GM21390 (cell line): ENCODE data around the gene EFNA4.

Experiments
- ATAC-seq: cut with Tn5 transposase; IDR thresholded peaks from one replicate; pipeline ENCODE4 v1.9.1; 2021; ENCODE audit not compliant: unreplicated experiment

The EFNA4 gene

GRCh38 chr1:155072531-155073289, 9.2 kb downstream of the EFNA4 start:
- ATAC-seq: no peak

DNA sequence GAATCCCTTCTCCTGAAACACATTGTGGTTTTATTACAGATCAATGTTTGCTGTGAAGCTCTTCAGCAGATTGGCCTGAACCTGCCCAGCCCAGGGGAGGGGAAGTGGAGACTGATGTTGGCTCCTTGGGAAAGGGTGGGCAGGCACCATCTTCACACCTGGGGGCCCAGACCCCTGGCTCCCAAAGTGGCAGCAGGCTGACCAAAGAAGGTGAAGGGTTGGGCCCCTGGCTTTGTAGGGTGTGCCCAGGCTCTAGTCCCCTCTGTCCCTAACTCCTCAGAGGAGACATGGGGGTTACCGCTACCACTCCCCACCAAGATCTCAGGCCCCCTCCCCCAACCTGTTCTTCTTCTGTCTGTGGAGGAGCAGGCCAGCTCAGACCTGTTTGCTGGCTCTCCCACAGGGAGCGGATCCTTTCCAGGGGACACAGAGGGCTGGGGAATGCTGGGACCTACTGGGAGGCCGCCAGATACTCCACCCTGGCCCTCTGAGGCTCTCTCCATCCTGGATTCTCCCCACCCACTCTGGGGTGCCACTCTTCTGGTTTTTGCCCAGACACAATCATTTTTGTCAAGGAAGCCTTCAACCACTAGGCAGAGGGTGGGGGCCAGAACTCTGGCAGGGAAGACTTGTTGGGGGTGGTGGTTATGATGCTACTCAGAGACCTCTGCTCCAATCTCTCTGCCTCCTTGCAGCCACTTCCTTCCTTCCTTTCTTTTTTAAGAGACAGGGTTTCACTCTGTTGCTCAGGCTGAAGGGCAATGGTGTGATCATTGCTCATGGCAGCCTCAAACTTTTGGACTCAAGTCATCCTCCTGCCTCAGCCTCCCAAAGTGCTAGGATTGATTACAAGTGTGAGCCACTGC, 10.1 kb downstream of the EFNA4 start:
- no peak for ATAC-seq

DNA sequence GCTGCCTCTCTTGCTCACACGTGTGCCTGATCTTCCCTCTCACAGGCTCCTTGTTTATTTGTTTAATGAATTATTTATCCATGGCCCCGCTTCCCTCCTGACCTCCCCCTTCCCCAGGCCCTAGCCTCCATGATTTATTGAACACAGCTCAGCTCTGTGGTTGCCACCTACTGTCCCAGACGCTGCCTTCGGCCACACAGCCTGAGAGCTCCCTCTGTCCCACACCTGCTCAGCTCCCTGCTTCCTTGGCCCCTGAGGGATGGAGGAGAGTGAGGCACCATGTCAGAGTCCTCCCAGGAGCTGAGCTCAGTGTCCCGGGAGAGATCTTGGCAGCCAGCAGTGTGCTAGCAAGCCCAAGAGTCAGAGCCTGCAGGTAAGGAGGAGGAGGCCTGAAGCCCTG, 12.0 kb downstream of the EFNA4 start:
- no peak for ATAC-seq

- no peak for ATAC-seq
Measured at GRCh38 chr1:155076371-155076770, 12.8 kb downstream of the EFNA4 start.

- ATAC-seq: no peak
Measured at GRCh38 chr1:155077346-155077745, 13.8 kb downstream of the EFNA4 start.

DNA sequence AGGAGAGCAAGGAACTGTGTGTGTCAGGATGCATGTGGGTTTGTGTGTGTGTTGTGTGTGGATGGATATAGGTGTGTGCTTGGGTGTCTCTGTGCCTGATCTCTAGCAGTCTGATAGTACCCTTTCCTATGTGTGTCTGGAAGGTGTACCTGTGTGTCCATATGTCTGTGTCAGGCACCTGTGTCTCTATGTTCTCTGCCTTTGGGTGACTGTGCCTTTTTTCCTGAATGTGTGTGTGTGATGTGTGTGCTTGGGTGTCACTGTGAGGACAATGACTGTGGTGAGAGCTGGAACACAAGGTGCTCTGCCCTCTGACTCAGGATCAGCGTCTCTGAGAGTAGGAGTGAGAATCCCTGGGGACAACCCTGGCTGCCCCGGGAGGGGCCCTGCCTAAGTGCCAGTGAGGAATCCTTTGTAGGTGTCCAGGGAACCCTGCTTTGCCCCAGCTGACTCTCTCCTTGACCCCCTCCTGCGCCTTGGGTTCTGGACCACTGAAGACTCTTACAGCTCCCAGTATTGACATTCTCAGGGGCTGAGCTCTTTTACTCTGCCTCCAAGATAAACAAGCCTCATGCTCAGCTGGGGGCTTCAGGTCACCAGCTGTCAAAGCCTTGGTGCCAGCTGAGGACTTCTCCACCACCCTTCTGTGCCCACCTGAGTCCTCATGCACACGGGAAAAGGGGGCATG, 14.4 kb downstream of the EFNA4 start:
- ATAC-seq: no peak

- no peak for ATAC-seq
Measured at GRCh38 chr1:155078469-155079209, 15.1 kb downstream of the EFNA4 start, which contains the start of gene EFNA3. Gene EFNA3 (plus strand): TSS chr1:155078837. CDS start chr1:155078942, 105 bp downstream.

DNA sequence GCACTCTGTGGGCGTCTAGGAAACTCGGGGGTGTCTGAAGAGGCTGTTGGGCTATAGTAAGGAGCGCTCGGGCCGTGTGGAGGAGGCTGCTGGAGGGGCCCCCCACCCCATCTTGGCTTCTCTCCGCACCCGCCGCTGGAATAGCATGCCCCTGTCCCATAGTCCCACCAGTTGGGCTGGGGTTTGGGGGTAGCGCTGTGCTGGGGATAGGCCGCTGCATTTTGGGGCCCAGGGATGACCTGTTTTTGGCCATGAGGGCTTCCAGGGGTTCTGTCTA, 15.6 kb downstream of the EFNA4 start:
- no peak for ATAC-seq

GRCh38 chr1:155079487-155080311, 16.2 kb downstream of the EFNA4 start:
- ATAC-seq: no peak

DNA sequence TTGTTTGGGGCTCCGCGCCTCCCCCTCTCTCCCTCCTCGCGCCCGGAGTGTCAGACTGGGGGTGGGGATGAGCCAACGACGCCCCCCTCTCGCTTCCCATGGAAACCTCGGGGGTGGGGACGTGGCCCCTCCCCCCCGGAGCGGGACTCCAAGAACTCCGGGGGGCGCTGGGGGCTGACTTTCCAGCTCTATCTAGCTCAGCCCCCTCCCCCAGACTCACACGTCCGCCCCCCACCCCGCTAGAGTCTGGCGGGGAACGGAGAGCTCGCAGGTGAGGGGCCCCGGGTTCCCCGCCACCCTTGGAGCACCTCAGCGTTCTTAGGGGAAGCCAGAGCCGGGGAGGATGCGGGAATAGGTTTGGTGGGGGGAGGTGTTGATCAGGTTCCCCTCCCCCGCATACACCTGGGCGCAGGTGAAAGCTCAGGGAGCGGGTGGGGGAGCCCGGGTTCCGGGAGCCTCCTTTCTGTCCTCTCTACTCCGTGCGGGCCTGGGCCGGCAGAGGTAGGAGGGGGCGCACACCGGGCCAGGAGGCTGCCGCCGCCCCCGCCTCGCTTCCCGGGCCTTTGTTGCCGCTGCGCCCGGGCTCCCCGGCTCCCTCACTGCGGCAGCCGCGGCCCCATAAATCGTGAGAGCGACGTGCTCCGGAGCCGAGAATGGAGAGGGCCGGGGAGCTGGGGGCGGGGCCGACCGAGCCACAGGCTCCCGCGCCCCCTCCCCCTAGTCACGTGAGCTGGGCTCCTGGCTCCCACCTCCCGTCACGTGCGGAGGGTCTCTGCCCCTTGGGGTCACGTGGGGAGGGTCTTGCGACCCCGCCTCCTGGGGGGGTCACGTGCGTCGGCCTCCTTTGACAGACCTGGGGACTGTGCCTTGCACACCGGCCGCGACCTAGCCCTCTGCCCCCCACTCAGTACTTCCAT, 17.0 kb downstream of the EFNA4 start:
- no peak for ATAC-seq

- ATAC-seq: no peak
Measured at GRCh38 chr1:155081472-155082300, 18.1 kb downstream of the EFNA4 start.

DNA sequence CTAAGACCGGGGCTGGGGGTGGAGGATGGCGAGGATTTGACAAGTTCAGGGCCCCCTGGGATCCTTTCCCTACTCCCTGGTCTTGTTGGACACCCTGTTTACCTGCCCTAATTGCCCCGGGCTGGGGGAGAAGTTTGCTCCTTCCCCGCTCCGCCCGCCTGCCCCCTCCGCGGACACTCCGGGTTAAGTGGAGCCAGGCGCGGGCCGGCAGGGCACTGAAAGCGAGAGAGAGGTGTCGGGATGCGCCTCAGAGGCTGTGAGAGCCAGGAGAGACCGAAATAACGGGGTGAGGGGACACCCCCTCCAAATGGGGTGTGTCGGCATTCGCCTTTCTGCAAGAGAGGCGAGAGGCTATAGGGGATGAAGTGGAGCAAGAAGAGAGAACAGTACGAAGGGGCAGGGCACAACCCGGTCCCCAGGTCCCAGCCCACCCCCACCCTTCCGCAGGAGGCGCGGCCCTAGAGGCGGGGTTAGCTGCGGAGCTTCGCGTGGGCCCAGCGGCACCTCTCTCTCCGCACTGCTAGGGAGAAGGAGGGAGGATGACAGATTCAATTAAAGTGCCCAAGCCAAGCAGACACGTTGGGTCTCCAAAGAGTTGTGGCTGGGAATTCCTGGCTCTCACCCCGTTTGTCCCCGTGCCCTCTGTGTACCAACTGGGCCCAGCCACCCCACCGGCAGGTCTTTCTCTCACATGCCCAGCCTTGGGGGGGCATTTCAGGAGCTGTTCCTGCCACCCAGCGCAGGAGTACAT, 18.9 kb downstream of the EFNA4 start:
- no peak for ATAC-seq

DNA sequence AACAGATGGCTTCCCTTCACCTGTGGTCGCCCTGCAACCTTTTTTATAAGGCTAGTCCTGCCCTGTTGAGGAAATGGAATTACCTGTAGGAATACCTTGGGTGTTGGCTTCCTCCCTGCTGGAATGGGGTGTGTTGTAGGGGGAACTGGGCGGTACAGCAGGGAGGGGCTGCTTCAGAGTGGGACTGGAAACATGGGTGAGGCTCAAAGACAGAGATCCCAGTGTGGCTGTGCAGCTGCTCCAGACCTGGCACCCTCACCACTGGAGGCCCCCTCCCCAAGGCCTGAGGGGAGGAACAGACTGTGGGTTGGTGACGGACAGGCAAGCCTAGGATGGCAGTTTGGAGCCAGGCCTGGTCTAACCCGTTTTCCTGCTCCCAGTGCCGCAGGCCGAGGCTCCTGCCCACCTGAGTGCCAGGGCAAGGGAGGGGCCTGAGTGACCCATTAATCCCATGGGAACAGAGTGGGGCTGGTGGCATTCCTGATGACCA, 19.6 kb downstream of the EFNA4 start:
- ATAC-seq: no peak

DNA sequence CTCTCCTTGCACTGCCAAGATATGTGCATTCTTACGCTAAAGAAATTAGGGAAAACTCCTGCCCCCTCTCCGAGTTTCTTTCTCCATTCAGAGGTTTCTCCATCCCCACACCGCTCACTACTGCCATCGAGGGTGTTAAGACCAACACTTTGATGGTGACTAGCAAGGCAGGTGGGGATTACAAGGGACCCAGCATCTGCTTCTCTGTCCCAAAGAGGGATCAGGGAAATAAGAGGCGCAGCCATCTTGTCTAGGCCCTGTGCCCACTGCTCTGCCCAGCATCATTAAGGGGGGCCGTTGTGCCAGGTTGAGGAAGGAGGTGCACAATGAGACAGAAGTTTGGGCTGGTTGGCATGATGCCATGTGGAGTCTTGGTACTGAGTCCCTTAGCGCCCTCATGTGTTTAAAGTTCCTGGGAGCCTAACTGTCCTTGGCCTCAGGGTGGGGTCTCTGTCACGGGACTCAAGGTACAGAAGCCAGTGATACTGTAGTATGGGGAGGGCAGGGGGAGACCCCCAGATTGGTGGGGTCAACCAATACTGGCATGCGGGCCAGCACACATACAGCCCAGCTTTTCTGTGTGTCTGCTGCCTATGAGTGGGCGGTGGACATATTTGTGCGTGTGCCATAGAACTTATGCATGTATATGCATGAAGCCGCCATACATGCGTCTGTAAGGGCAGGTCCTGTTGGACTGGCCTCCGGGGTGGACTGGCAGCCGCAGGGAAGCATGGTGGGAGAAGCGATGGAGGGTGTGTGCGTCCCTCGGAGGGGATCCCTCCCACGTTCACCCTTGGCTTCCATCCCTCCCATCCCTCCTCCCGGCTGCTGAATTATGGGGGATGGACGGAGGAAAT, 20.6 kb downstream of the EFNA4 start:
- ATAC-seq: no peak

- peak; percentile 68 for ATAC-seq
Measured at GRCh38 chr1:155084722-155085503, 21.4 kb downstream of the EFNA4 start.
